ENCODE measurements around the gene SP8. TPM values are rescaled to one million over a fixed set of nuclear protein-coding genes. Genes with fewer than 3 reads are reported as not detected.

SP8 gene
- total and polyA plus RNA-seq, 8 donors, result not detected

DNA sequence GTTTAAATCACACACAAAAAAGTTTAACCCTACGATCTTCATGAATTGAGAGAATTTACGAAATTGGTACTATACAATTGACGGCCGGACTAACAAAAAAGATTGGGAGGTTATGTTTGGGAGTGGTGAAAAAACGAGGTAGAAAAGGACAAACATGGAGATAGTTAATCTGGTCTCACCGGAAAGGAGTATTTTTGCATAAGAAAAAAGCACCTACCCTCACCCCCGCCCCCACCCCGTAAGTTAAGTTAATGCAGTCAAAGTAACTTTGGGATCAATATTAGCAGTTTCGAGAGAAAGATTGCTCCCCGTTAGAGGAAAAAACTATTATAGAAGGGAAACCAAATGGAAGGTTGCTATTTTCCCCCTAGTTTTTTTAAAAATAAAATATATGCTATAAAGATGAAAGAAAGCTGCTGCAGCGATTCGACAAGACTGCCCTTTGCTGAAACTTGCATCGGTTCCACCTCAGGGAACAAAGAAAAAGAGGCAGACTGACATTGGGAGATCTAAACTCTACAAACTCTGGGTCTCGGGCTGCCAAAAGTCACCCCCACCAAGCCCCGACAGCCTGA is 3.5 kb downstream of the SP8 start:
- H3K36me3 ChIP-seq, result no peaks in the 10 kb centered on the region
- H3K9me3 ChIP-seq, result peaks cover 0 to 11% (median 0%) of the 10 kb centered on the region in 4 donors
- intact Hi-C loops (cut with DNase I; ENCODE audit: low total_unique reads), result no loop called here
- no peak for DNase-seq
- TF ChIP-seq EP300 (IDR thresholded peaks at IDR 0.05) (no peak), POLR2A (IDR thresholded peaks at IDR 0.05) (no peak), POLR2AphosphoS5 (IDR thresholded peaks at IDR 0.05) (no peak), CTCF (IDR thresholded peaks at IDR 0.05) (no peak)
- H3K4me3 ChIP-seq, result peak overlapping the region in 1 of 4 donors; percentile 47
- WGBS, 5 donors, result 15 to 20% (median 18%) methylated on average over 15 of the region's 15 CpGs
- H3K27ac ChIP-seq, result no peak overlapping the region
- H3K4me1 ChIP-seq, result peaks cover 37 to 45% (median 39%) of the 10 kb centered on the region in 4 donors
- H3K27me3 ChIP-seq, result peaks cover 44 to 100% (median 98%) of the 10 kb centered on the region in 3 donors

GRCh38 chr7:20779041-20779440 is 7.6 kb downstream of the SP8 start:
- intact Hi-C loops (cut with DNase I; ENCODE audit: low total_unique reads), result no loop called here
- TF ChIP-seq POLR2A (IDR thresholded peaks at IDR 0.05) (no peak), EP300 (IDR thresholded peaks at IDR 0.05) (no peak), CTCF (IDR thresholded peaks at IDR 0.05) (no peak)
- peaks cover 12 to 21% (median 16%) of the 10 kb centered on the region in 4 donors for H3K4me1 ChIP-seq
- H3K27ac ChIP-seq, result no peak overlapping the region
- H3K27me3 ChIP-seq, result peaks cover 33 to 100% (median 91%) of the 10 kb centered on the region in 3 donors
- peaks cover 0 to under 1% (median 0%) of the 10 kb centered on the region in 4 donors for H3K9me3 ChIP-seq
- DNase-seq, result peak in 1 of 2 donors; percentile 5
- no peaks in the 10 kb centered on the region for H3K36me3 ChIP-seq
- H3K4me3 ChIP-seq, result no peak overlapping the region
- 26 to 37% (median 34%) methylated on average over 16 of the region's 16 CpGs for WGBS, 5 donors

- H3K9me3 ChIP-seq, result no peaks in the 10 kb centered on the region
- WGBS, 5 donors, result 3 to 10% (median 3%) methylated on average over 19 to 63 of the region's 63 CpGs
- H3K27me3 ChIP-seq, result peaks cover 31 to 100% (median 83%) of the 10 kb centered on the region in 3 donors
- peak overlapping the region; percentile 26 to 45 (median 30) for H3K4me3 ChIP-seq
- TF ChIP-seq POLR2AphosphoS5 (IDR thresholded peaks at IDR 0.05), result no peak
- no peak for TF ChIP-seq POLR2A (IDR thresholded peaks at IDR 0.05)
- TF ChIP-seq EP300 (IDR thresholded peaks at IDR 0.05), result no peak
- peak in 4 of 7 experiments; percentile 9 to 60 (median 34) for TF ChIP-seq CTCF (IDR thresholded peaks at IDR 0.05)
- peaks cover 10 to 16% (median 12%) of the 10 kb centered on the region in 4 donors for H3K4me1 ChIP-seq
- intact Hi-C loops (cut with DNase I; ENCODE audit: low total_unique reads), result no loop called here
- no peaks in the 10 kb centered on the region for H3K36me3 ChIP-seq
- peak; percentile 42 to 84 for DNase-seq
- no peak overlapping the region for H3K27ac ChIP-seq
These were observed 8.5 kb downstream of the SP8 start for GRCh38 chr7:20778063-20778721.

GRCh38 chr7:20777377-20778062 is 9.2 kb downstream of the SP8 start:
- H3K4me3 ChIP-seq, result peak overlapping the region; percentile 26 to 45 (median 30)

More at GRCh38 chr7:20777377-20778062, 9.2 kb downstream of the SP8 start:
- no peak for DNase-seq
- 7 to 12% (median 8%) methylated on average over 21 to 30 of the region's 30 CpGs for WGBS, 5 donors
- no peaks in the 10 kb centered on the region for H3K36me3 ChIP-seq
- no peaks in the 10 kb centered on the region for H3K9me3 ChIP-seq
- intact Hi-C loops (cut with DNase I; ENCODE audit: low total_unique reads), result no loop called here
- TF ChIP-seq POLR2AphosphoS5 (IDR thresholded peaks at IDR 0.05), result no peak
- TF ChIP-seq POLR2A (IDR thresholded peaks at IDR 0.05), result no peak
- no peak for TF ChIP-seq CTCF (IDR thresholded peaks at IDR 0.05)
- TF ChIP-seq EP300 (IDR thresholded peaks at IDR 0.05), result no peak
- H3K4me1 ChIP-seq, result peaks cover 10 to 16% (median 12%) of the 10 kb centered on the region in 4 donors
- no peak overlapping the region for H3K27ac ChIP-seq
- H3K27me3 ChIP-seq, result peaks cover 27 to 100% (median 76%) of the 10 kb centered on the region in 3 donors

Data from stomach (tissue), 9 donors.